GM12875 (cell line): ENCODE measurements around the gene DTWD2.
"Not testable (repeated sequence)": the region's sequence is repeated elsewhere in the genome, so short reads cannot be mapped to it uniquely, and the experiment has no call there.

ENCODE experiments used
- H3K4me3 ChIP-seq: one replicate; pipeline ENCODE4 v1.5.1; 2011; ENCODE audit warnings: low read depth, low read length, control low read depth
- TF ChIP-seq, protein P1 (sequence below): IDR thresholded peaks from 2 replicates; pipeline ENCODE4 v1.5.1; 2011; ENCODE audit warnings: low read depth, mild to moderate bottlenecking, control low read depth, inconsistent platforms, low read length, moderate library complexity, borderline replicate concordance; ENCODE audit not compliant: insufficient read depth

DTWD2 gene

DNA sequence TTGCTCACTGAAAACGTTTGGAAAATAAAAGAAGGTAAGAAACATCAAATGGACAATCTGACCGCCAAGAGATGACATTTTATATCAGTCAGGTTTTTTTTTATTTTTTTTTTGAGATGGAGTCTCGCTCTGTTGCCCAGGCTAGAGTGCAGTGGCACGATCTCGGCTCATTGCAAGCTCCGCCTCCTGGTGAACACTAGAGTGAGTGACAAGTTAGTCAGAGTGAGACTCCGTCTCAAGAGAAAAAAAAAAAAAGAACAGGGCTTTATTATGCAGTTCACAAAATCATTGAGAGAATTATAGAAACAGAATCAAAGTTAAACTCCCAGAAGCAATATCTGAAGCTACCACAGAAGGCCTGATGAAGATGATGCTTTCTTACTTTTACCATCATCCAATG, 70.1 kb downstream of the DTWD2 start:
- TF ChIP-seq, protein P1, sequence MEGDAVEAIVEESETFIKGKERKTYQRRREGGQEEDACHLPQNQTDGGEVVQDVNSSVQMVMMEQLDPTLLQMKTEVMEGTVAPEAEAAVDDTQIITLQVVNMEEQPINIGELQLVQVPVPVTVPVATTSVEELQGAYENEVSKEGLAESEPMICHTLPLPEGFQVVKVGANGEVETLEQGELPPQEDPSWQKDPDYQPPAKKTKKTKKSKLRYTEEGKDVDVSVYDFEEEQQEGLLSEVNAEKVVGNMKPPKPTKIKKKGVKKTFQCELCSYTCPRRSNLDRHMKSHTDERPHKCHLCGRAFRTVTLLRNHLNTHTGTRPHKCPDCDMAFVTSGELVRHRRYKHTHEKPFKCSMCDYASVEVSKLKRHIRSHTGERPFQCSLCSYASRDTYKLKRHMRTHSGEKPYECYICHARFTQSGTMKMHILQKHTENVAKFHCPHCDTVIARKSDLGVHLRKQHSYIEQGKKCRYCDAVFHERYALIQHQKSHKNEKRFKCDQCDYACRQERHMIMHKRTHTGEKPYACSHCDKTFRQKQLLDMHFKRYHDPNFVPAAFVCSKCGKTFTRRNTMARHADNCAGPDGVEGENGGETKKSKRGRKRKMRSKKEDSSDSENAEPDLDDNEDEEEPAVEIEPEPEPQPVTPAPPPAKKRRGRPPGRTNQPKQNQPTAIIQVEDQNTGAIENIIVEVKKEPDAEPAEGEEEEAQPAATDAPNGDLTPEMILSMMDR = no peak

DNA sequence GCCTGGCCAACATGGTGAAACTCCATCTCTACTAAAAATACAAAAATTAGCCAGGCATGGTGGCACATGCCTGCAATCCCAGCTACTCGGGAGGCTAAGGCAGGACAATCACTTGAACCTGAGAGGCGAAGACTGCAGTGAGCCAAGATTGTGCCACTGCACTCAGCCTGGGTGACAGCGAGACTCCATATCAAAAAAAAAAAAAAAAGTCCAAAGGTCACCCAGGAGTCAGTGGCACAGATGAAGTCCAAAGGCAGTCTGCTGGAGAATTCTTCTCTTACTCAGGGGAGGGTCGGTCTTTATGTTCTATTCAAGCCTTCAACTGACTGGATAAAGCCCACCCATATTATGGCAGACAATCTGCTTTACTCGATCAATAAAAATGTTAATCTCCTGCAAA, 80.8 kb downstream of the DTWD2 start:
- H3K4me3 ChIP-seq = not testable (repeated sequence)

More for the DNA sequence above, 70.1 kb downstream of the DTWD2 start:
- H3K4me3 ChIP-seq = no peak overlapping the region

DNA sequence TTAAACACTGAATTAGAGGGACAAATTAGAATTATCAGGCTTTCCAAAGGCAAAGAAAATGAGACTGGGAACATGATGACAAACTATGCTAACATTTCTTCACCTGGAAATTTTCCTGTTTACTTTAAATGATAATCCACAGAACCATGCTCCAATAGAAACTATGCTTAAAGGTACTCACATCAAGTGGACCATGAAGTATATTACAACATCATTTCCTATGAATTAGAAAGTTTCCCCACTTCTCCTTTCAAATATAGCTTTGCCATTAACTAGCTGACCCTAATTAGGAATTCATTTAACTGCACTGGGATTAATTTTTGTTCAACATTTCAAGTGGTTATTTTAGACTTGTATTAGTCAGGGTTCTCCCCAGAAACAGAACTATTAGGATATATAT, 81.4 kb downstream of the DTWD2 start:
- no peak overlapping the region for H3K4me3 ChIP-seq
- TF ChIP-seq, protein P1 = no peak

DNA sequence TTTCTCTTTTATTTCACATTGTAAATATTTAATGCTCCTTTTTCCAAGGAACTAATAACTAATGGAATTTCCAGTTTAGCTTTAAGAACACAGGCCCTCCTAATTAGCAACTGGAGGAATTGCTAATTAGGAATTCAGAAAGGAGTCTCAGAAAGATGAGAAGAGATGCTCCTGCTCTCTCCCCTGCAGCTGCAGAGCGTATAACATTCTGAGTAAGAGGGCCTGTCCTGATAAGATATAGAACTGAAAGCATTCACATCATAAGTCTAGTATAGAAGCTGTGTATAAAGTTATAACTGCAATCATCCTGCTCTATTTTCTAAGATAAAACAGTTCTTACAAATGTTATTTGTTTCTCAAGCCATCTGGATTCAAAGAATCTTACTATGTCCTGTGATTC, 83.2 kb downstream of the DTWD2 start:
- TF ChIP-seq, protein P1 = no peak

DNA sequence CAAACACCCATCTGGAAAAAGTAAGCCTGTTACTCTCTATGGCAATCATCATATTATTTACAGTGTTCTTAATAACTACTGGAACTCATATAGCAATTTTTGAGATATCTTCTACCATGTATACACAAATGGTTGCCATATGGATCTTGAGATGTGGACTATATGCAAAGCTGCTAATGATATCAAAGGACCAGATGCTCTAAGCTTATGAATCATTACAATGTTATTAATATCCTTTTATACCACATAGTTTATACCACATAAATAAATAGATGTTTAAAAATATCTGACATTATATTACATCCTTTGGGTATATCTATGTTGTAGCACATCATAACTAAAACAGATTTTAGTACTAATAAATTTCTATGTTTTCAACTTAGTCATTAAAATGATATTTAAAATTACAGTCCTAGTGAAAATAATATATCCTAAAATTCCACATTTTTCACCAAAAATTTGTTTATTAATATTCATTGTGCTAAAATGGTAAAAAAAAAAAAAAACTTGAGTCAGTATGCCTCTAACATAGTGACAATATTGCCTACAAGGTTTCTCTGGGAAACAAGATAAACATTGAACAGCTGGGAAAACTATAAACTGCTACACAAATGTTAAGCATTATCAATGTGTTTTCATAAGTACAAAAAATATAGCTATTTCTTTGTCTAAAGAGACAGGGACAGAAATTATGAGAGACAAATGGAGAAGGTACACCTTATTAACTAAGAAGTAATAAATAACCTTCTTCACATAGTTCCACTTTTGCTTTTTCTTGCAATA, 85.5 kb downstream of the DTWD2 start:
- TF ChIP-seq, protein P1 = no peak
- H3K4me3 ChIP-seq = no peak overlapping the region

More for the DNA sequence above, 83.2 kb downstream of the DTWD2 start:
- no peak overlapping the region for H3K4me3 ChIP-seq

DNA sequence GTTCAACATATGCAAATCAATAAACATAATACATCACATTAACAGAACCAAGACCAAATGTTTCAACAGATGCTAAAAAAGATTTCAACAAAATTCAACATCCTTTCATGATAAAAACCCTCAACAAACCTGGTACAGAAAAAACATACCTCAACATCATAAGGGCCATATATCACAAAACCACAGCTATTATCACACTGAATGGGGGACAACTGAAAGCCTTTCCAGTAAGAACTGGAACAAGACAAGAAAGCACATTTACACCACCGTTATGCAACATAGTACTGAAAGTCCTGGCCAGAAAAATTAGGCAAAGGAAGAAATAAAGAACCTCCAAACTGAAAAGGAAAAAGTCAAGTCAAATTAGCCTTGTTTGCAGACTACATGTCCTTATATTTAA, 93.6 kb downstream of the DTWD2 start:
- no peak overlapping the region for H3K4me3 ChIP-seq
- TF ChIP-seq, protein P1 = no peak

DNA sequence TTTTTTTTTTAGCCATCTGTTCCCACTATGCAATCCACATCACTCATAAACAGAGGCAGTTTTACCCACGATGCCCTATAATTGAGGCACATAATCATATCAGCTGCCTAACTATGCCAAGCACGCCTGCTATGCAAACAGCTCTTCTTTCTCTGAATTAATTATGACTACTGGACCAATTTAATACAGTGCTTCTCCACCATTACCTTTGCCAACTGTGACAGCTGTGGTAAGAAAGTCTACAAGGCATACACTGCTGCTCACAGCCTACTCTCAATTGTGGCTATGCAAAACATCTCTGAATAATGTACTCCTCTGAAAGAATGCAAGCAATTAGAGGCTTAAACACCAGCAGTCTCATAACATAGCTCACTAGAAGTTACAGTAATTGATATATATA, 97.1 kb downstream of the DTWD2 start:
- TF ChIP-seq, protein P1 = no peak
- H3K4me3 ChIP-seq = no peak overlapping the region

DNA sequence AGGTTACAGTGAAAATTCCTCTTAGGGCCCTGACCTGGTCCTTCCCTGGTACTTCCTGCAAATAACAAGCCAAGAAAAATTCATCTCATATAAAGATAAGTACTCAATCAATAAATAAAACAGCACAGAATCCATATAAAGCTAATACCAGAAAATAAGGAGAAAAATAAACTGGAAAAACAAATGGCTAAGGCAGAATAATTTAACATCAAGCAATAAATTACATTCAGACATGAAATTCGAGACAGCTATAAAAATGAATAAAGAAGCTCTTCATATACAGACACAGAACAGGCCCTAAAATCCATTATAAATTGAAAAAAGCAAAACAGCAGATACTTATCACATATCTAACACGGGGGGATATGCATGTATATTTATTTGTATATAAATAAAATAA, 99.2 kb downstream of the DTWD2 start:
- TF ChIP-seq, protein P1 = no peak
- no peak overlapping the region for H3K4me3 ChIP-seq
